Stomach (tissue), 9 donors: ENCODE measurements around the gene RYR3. TPM values are rescaled to one million over a fixed set of nuclear protein-coding genes. Genes with fewer than 3 reads are reported as not detected.

Experiments
- DNase-seq, 2 donors: peaks; one replicate each; pipeline versions ENCODE4 v3.0.0 to v3.0.0-alpha.2; 2013 to 2019
- H3K27ac ChIP-seq, 5 donors: fragments of 200-600 bp in 4 of 5; sonication (generic) in 4 of 5; one replicate each; pipeline ENCODE4 v1.5.1; 2013 to 2019; ENCODE audit warnings: mild to moderate bottlenecking in 1 of 5, moderate library complexity in 1 of 5
- H3K27me3 ChIP-seq, 3 donors: fragments of 200-600 bp; sonication (generic); one replicate each; pipeline ENCODE4 v1.5.1; 2017 to 2019; ENCODE audit warnings: mixed run types in 1 of 3
- H3K36me3 ChIP-seq, 4 donors: fragments of 200-600 bp; sonication (generic); 1 replicate in 3 of 4; 2 replicates in 1 of 4; pipeline ENCODE4 v1.5.1; 2016 to 2019
- H3K4me1 ChIP-seq, 4 donors: fragments of 200-600 bp; sonication (generic); one replicate each; pipeline ENCODE4 v1.5.1; 2016 to 2019
- H3K4me3 ChIP-seq, 4 donors: fragments of 200-600 bp; sonication (generic) in 3 of 4; one replicate each; pipeline ENCODE4 v1.5.1; 2016 to 2019; ENCODE audit warnings: mild to moderate bottlenecking in 1 of 4
- H3K9me3 ChIP-seq, 4 donors: fragments of 200-600 bp; sonication (generic); one replicate each; pipeline ENCODE4 v1.5.1; 2016 to 2019
- EP300 ChIP-seq: sonication (generic); formaldehyde crosslinking; IDR thresholded peaks from one replicate; pipeline ENCODE4 v1.6.1; 2017; ENCODE audit warnings: antibody characterized with exemption
- POLR2A ChIP-seq, 4 donors: fragments of 450-650 bp; IDR thresholded peaks; one replicate each; pipeline ENCODE4 v1.6.1; 2016; ENCODE audit warnings: antibody characterized with exemption in 4 of 4, control low read depth in 2 of 4, mild to moderate bottlenecking in 1 of 4, moderate library complexity in 1 of 4
- POLR2AphosphoS5 ChIP-seq, 3 donors: sonication (generic); formaldehyde crosslinking; IDR thresholded peaks; one replicate each; pipeline ENCODE4 v1.6.1; 2016; ENCODE audit warnings: antibody characterized with exemption in 3 of 3
- WGBS, 5 donors: extraction: QIAGEN DNeasy Blood & Tissue Kit in 3 of 5; methylation state at CpG; one replicate each; pipeline versions ENCODE4 v1.1.5 to v1.1.7; 2013 to 2018; 5-methylcytosine and 5-hydroxymethylcytosine counted together
- intact Hi-C: fragments of 100-400 bp; cut with DNase I; formaldehyde crosslinking; loops from one replicate; pipeline ENCODE4 v1.15.1; 2023; ENCODE audit warnings: low total_unique reads
- polyA plus RNA-seq, 3 donors: library from polyadenylated mRNA; stranded (reverse); fragments of 200-250 nt; gene quantifications; one replicate each; pipeline ENCODE4 v1.2.3, GENCODE V29; 2013
- small RNA-seq, 4 donors: library from RNA; depleted of rRNA; stranded (forward); fragments of <200 nt; gene quantifications; one replicate each; pipeline ENCODE3, GENCODE V24; 2016
- total RNA-seq, 5 donors: library from RNA; depleted of rRNA; stranded (reverse); fragments of >200 nt; gene quantifications; one replicate each; pipeline versions ENCODE4 v1.1.0 to v1.2.3, GENCODE V29; 2014 to 2016
- TF ChIP-seq, protein P1 (sequence below), 7 experiments: fragments of 450-650 bp in 4 of 7; fragments of 200-600 bp in 3 of 7; sonication (generic) in 3 of 7; IDR thresholded peaks; one replicate each; pipeline ENCODE4 v1.5.1; 2016 to 2019; ENCODE audit warnings: antibody characterized with exemption in 7 of 7, control low read depth in 2 of 7, mild to moderate bottlenecking in 1 of 7
- donor health status: healthy with polysubstance abuse.
- donor health status: Bipolar disorder and iron deficiency.
- donor health status: healthy.

The RYR3 gene
- total and polyA plus RNA-seq, 8 donors, result 0.12 to 36.2 (median 4.0) TPM

DNA sequence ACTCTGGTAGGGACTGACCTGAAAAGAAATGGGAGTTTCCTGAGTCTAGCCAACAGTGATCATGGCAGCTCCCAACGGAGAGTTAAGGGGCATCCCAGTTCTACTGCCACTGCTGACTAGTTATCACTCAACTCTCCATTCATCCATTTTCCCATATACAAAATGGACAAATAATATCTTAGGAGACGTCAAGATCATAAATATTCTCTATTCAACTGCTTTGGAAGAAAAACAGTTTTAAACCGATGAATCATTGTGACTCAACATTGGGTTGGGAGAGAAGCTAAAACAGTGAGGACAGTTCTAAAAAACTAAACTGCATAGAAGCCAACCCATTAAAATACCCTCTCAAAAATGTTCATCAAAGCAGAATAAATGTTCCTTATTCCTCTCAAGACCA lies 600.0 kb downstream of the RYR3 start:
- H3K27me3 ChIP-seq, result no peaks in the 10 kb centered on the region
- no peaks in the 10 kb centered on the region for H3K9me3 ChIP-seq
- 89 to 93% (median 91%) methylated on average over 3 of the region's 3 CpGs for WGBS, 5 donors
- H3K4me1 ChIP-seq, result peaks cover 0 to 4% (median 0%) of the 10 kb centered on the region in 4 donors
- H3K36me3 ChIP-seq, result no peaks in the 10 kb centered on the region
- no peak for TF ChIP-seq POLR2A (IDR thresholded peaks at IDR 0.05)
- TF ChIP-seq EP300, result no peak
- no peak for TF ChIP-seq POLR2AphosphoS5 (IDR thresholded peaks at IDR 0.05)
- TF ChIP-seq, protein P1, sequence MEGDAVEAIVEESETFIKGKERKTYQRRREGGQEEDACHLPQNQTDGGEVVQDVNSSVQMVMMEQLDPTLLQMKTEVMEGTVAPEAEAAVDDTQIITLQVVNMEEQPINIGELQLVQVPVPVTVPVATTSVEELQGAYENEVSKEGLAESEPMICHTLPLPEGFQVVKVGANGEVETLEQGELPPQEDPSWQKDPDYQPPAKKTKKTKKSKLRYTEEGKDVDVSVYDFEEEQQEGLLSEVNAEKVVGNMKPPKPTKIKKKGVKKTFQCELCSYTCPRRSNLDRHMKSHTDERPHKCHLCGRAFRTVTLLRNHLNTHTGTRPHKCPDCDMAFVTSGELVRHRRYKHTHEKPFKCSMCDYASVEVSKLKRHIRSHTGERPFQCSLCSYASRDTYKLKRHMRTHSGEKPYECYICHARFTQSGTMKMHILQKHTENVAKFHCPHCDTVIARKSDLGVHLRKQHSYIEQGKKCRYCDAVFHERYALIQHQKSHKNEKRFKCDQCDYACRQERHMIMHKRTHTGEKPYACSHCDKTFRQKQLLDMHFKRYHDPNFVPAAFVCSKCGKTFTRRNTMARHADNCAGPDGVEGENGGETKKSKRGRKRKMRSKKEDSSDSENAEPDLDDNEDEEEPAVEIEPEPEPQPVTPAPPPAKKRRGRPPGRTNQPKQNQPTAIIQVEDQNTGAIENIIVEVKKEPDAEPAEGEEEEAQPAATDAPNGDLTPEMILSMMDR (IDR thresholded peaks at IDR 0.05), result no peak
- no peak overlapping the region for H3K27ac ChIP-seq
- DNase-seq, result no peak
- intact Hi-C loops, result no loop called here
- no peak overlapping the region for H3K4me3 ChIP-seq

DNA sequence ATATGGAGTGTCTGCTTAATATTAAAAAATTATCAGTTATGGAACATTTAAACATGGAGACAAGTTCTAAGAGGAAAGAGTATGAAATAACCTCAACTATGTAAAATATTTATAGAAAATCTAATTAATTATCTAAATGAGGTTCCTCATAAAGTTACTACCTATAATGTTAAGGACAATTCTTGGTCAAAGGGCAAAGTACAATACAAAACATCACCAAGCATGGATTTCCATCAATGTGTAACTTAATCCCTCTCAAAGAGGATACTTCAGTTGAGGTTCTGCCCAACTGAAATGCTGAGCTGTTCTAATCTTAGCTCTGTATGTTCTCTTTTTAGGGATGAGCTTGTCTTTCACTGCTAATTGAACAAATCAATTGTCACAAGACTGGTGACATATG lies 601.6 kb downstream of the RYR3 start:
- Histone ChIP-seq H3K9me3 (no peaks in the 10 kb centered on the region), H3K4me1 (peaks cover 0 to 7% (median 0%) of the 10 kb centered on the region in 4 donors), H3K4me3 (no peak overlapping the region), H3K27me3 (no peaks in the 10 kb centered on the region), H3K36me3 (no peaks in the 10 kb centered on the region), H3K27ac (no peak overlapping the region)
- no peak for DNase-seq
- intact Hi-C loops, result no loop called here
- TF ChIP-seq, protein P1 (IDR thresholded peaks at IDR 0.05), result no peak
- TF ChIP-seq POLR2AphosphoS5 (IDR thresholded peaks at IDR 0.05) (no peak), POLR2A (IDR thresholded peaks at IDR 0.05) (no peak), EP300 (no peak)

DNA sequence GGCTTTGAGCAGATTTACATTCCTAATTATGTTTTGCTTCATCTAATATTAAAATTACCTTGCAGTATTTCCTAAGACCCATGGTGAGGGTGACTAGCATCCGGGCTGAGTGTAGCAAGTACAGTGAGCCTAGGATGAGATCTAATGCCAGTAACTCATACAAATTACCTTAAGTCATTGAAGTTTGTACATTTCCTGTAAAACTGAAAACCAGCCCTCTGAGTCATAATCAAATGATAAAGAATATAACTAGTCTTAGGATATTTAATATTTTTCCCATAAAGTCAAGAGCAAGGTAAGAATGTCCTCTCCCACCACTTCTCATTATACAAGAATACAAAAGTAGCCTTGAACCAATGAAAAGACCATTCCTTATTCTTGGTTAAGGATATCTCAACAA lies 602.7 kb downstream of the RYR3 start:
- intact Hi-C loops, result no loop called here
- DNase-seq, result no peak
- Histone ChIP-seq H3K4me3 (no peak overlapping the region), H3K4me1 (peaks cover 0 to 7% (median 0%) of the 10 kb centered on the region in 4 donors), H3K36me3 (no peaks in the 10 kb centered on the region), H3K9me3 (no peaks in the 10 kb centered on the region), H3K27ac (no peak overlapping the region), H3K27me3 (no peaks in the 10 kb centered on the region)
- TF ChIP-seq, protein P1 (IDR thresholded peaks at IDR 0.05), result no peak
- TF ChIP-seq POLR2A (IDR thresholded peaks at IDR 0.05) (no peak), POLR2AphosphoS5 (IDR thresholded peaks at IDR 0.05) (no peak), EP300 (no peak)
- 91 to 95% (median 92%) methylated on average over 1 of the region's 1 CpG for WGBS, 5 donors

Small RNA genes lying within 50 kb of the gene (small RNA-seq; reads per million reads assigned to genes)
- 0 reads per million in 4 donors for gene RF00019

Other genes with a start within 250 kb of the RYR3 start
- 10 to 100 TPM; 16.5 to 58.0 (median 40.8) TPM for gene FMN1, start 116.3 kb upstream of the RYR3 start, total RNA-seq
- 1 to 10 TPM in 2 of 3 donors, under 1 TPM in 1; 0.40 to 4.1 (median 1.7) TPM for gene FMN1, start 116.3 kb upstream of the RYR3 start, polyA plus RNA-seq